ENCODE results near the gene GPR137B.

DNA sequence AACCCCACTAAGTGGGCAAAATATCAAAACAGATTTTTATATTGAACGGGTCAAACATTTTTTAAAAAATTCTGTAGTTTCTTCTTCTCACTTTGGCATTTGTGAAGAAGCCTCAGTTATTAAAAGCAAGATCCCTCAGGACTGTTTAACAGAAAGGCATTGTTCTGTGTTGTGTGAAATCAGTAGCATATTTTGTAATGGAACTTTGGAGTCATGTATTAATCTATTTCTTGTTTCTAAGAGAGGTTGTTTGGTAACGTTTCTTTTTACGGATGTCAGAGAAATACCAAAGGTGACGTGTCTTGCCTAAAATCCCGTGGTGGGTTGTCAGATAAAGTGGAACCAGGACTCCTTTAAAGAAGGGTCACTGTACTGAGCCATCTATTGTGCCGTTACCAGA lies 23.7 kb downstream of the GPR137B start:
- TF ChIP-seq EZH2phosphoT487 (IDR thresholded peaks at IDR 0.05; ENCODE audit: unreplicated experiment) (no peak), CREB1 (CRISPR knock-in tag; IDR thresholded peaks at IDR 0.05; ENCODE audit: low read depth) (no peak), EZH2 (IDR thresholded peaks at IDR 0.05; ENCODE audit: low read depth, unreplicated experiment) (no peak), JUNB (IDR thresholded peaks at IDR 0.05; ENCODE audit: unreplicated experiment) (no peak), POLR2AphosphoS5 (IDR thresholded peaks at IDR 0.05; ENCODE audit: low read depth) (no peak), STAT1 (IDR thresholded peaks at IDR 0.05; ENCODE audit: unreplicated experiment) (no peak), ZNF331 (CRISPR knock-in tag; IDR thresholded peaks at IDR 0.05; ENCODE audit: low read depth) (no peak)
- TF ChIP-seq, protein P1, sequence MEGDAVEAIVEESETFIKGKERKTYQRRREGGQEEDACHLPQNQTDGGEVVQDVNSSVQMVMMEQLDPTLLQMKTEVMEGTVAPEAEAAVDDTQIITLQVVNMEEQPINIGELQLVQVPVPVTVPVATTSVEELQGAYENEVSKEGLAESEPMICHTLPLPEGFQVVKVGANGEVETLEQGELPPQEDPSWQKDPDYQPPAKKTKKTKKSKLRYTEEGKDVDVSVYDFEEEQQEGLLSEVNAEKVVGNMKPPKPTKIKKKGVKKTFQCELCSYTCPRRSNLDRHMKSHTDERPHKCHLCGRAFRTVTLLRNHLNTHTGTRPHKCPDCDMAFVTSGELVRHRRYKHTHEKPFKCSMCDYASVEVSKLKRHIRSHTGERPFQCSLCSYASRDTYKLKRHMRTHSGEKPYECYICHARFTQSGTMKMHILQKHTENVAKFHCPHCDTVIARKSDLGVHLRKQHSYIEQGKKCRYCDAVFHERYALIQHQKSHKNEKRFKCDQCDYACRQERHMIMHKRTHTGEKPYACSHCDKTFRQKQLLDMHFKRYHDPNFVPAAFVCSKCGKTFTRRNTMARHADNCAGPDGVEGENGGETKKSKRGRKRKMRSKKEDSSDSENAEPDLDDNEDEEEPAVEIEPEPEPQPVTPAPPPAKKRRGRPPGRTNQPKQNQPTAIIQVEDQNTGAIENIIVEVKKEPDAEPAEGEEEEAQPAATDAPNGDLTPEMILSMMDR (conservative IDR thresholded peaks at IDR 0.05; ENCODE audit: low read depth in 2 of 2), result no peak
- TF ChIP-seq, protein P2, sequence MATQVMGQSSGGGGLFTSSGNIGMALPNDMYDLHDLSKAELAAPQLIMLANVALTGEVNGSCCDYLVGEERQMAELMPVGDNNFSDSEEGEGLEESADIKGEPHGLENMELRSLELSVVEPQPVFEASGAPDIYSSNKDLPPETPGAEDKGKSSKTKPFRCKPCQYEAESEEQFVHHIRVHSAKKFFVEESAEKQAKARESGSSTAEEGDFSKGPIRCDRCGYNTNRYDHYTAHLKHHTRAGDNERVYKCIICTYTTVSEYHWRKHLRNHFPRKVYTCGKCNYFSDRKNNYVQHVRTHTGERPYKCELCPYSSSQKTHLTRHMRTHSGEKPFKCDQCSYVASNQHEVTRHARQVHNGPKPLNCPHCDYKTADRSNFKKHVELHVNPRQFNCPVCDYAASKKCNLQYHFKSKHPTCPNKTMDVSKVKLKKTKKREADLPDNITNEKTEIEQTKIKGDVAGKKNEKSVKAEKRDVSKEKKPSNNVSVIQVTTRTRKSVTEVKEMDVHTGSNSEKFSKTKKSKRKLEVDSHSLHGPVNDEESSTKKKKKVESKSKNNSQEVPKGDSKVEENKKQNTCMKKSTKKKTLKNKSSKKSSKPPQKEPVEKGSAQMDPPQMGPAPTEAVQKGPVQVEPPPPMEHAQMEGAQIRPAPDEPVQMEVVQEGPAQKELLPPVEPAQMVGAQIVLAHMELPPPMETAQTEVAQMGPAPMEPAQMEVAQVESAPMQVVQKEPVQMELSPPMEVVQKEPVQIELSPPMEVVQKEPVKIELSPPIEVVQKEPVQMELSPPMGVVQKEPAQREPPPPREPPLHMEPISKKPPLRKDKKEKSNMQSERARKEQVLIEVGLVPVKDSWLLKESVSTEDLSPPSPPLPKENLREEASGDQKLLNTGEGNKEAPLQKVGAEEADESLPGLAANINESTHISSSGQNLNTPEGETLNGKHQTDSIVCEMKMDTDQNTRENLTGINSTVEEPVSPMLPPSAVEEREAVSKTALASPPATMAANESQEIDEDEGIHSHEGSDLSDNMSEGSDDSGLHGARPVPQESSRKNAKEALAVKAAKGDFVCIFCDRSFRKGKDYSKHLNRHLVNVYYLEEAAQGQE (IDR thresholded peaks at IDR 0.05; ENCODE audit: unreplicated experiment), result no peak
